Measurements from ENCODE around the gene PSMD9. TPM values are rescaled to one million over a fixed set of nuclear protein-coding genes. Genes with fewer than 3 reads are reported as not detected.

The PSMD9 gene
- total RNA-seq: 10 to 100 TPM; 31.1 to 92.7 (median 61.1) TPM

- TF ChIP-seq CTCF (IDR thresholded peaks at IDR 0.05; ENCODE audit: low read depth): no peak
Observed at GRCh38 chr12:121888478-121889273, at the start of gene PSMD9. TSS of gene PSMD9 (plus strand) at chr12:121888790. CDS start at chr12:121888857, 67 bp downstream.

DNA sequence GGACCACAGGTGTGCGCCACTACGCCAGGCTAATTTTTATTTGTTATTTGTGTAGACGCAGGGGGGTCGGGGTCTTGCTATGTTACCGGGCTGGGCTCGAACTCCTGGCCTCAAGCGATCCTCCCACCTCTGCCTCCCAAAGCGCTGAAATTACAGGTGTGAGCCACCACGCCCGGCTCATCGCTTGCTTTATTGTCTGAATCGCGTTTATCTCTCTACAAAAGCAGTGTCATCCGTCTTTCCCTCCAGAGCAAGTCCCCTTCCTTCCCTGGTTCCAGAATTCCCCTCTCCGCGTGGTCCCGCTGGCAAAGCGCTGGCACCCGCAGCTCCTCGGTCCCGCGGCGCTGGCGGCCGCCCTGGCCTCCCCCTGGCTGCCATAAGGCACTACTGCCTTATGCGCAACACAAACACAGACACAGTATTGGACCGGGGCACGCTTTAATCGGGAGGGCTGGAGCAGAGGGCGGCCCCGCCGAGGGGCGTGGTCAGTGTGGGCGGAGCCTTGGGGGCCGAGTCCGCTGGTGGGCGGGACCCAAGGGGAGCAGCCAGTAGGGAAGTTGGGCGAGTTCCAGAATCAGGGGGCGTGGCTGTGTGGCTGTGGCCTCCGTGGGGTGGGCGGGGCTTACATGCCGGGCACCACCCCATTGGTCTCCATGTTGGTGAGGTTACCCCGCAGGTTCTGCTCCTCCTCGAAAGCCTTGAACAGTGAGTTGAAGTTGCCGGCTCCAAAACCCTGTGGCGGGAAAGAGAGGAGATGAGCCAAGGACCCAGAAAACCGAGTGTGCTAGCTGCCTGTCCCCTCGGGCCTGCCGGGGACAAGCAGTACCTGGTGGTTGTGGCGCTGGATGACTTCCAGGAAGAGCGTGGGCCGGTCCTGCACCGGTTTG lies 49.2 kb upstream of the PSMD9 start:
- no peak for TF ChIP-seq CTCF (IDR thresholded peaks at IDR 0.05; ENCODE audit: low read depth)

DNA sequence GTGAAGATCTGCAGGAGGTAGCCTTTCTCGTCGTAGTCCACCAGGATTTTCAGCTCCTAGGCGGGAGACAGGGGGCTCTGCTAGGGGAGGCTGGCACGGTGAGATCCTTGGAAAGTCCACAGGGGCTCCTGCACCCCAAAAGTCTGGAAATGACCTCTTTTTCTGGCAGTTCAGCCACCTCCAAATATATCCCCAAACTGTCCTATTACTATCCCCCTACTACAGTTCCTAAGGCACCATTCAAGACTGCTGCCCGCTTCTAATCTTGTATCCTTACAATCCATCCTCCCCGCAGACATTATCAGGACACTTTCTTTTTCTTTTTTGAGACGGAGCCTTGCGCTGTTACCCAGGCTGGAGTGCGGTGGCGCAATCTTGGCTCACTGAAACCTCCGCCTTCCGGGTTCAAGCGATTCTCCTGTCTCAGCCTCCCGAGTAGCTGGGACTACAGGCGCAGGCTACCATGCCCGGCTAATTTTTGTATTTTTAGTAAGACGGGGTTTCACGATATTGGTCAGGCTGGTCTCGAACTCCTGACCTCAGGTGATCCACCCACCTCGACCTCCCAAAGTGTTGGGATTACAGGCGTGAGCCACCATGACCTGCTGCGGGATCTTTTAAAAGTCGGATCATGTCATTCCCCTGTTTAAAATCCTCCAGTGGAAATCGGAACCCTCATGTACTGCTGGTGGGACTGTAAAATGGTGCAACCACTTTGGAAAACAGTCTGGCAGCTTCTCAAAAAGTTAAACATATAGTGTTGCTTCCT lies 48.4 kb upstream of the PSMD9 start:
- no peak for TF ChIP-seq CTCF (IDR thresholded peaks at IDR 0.05; ENCODE audit: low read depth)

- no peak for TF ChIP-seq CTCF (IDR thresholded peaks at IDR 0.05; ENCODE audit: low read depth)
Observed at GRCh38 chr12:121843236-121843982, 45.2 kb upstream of the PSMD9 start.

DNA sequence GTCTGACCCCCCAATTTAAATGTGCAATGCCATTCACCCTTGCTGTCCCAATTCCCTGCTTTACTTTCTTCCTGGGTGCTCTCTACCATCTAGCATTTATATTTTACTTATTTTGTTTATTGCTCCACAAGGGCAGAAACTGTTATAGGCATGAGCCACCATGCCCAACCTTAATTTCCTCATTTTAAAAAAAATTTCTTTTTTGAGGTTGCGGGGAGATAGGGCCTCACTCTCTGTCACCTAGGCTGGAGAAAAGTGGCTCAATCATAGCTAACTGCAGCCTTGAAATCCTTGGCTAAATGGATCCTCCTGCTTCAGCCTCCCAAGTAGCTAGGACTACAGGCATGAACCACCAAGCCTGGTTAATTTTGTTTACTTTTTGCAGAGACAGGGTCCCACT lies 42.9 kb upstream of the PSMD9 start:
- TF ChIP-seq CTCF (IDR thresholded peaks at IDR 0.05; ENCODE audit: low read depth): no peak

DNA sequence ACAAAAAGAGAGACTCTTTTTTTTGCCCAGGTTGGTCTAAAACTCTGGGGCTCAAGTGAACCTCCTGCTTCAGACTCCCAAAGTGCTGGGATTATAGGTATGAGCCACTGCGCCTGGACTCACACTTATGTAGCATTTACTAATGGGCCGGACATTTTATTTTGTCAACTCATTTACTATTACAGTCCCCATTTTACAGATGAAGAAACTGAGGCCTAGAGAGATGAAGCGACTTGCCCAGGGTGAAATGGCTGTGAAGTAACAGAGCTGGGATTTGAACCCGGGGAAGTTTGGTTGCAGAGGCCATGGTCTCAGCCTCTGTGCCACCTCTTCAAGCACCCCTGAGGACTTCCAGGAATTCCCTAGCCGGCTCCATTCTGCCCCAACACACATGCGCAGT lies 39.4 kb upstream of the PSMD9 start:
- TF ChIP-seq CTCF (IDR thresholded peaks at IDR 0.05; ENCODE audit: low read depth): no peak
